ENCODE measurements around the gene ACTR1A.

DNA sequence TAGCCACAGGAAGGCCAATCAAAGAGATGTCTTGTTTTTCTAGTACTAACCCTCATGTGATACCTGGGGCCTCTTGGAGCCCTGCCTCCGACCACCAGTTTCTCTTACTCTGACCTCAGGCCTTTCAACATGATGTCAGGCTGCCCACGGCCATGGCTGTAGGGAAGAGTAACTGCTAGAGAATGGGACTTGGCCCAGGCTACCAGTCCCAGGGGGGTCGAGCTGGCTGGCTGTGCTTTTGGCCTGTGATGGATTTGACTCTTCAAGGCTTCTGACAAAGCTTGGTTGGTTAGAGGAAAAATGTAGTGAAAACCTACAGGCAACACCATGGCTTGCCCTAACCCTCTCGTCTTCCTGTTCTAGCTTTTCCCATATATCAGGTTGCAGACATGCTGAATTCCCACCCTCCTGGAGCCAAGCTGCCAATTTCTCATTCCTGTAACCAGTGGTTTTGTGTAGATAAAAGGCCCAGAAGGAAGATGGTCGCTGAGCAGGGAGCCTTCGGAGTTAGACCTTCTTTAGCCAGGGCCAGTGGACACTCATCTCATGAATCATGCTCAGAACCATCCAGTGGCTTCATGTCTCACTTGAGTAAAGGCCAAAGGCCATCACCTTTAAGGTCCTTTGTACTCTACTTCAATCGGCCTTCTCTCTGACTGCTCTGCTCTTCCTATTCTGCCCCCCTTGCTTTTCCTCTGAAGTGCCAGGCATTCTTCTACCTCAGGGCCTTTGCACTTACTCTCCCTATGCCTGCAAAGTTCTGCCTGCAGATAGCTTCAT lies 20.9 kb upstream of the ACTR1A start:
- TF ChIP-seq PKNOX1 (IDR thresholded peaks at IDR 0.05): no peak
- TF ChIP-seq ZNF384 (IDR thresholded peaks at IDR 0.05): no peak
- TF ChIP-seq NFRKB (IDR thresholded peaks at IDR 0.05): no peak
- no peak for TF ChIP-seq SP1 (IDR thresholded peaks at IDR 0.05)
- TF ChIP-seq HDGF (IDR thresholded peaks at IDR 0.05; ENCODE audit: borderline replicate concordance): no peak
- no peak for TF ChIP-seq FOXA1 (IDR thresholded peaks at IDR 0.05)
- TF ChIP-seq FOXK2 (IDR thresholded peaks at IDR 0.05): no peak
- no peak for TF ChIP-seq LEF1 (IDR thresholded peaks at IDR 0.05; ENCODE audit: borderline replicate concordance)

Measured in HEK293T (cell line).